ENCODE measurements around the gene DYRK3.

Gene DYRK3

DNA sequence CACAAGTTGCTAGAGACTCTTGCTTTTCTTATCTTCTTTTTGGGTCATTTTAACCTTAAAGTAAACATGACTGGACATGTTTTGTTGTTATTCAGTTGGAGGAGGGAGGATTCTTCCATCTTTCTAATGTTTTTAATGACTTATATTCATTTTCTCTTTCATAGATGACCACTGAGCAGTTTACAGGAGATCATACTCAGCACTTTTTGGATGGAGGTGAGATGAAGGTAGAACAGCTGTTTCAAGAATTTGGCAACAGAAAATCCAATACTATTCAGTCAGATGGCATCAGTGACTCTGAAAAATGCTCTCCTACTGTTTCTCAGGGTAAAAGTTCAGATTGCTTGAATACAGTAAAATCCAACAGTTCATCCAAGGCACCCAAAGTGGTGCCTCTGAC is 11.9 kb downstream of the DYRK3 start:
- TF ChIP-seq ZFX (IDR thresholded peaks at IDR 0.05), result no peak
- TF ChIP-seq, protein P1, sequence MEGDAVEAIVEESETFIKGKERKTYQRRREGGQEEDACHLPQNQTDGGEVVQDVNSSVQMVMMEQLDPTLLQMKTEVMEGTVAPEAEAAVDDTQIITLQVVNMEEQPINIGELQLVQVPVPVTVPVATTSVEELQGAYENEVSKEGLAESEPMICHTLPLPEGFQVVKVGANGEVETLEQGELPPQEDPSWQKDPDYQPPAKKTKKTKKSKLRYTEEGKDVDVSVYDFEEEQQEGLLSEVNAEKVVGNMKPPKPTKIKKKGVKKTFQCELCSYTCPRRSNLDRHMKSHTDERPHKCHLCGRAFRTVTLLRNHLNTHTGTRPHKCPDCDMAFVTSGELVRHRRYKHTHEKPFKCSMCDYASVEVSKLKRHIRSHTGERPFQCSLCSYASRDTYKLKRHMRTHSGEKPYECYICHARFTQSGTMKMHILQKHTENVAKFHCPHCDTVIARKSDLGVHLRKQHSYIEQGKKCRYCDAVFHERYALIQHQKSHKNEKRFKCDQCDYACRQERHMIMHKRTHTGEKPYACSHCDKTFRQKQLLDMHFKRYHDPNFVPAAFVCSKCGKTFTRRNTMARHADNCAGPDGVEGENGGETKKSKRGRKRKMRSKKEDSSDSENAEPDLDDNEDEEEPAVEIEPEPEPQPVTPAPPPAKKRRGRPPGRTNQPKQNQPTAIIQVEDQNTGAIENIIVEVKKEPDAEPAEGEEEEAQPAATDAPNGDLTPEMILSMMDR (conservative IDR thresholded peaks at IDR 0.05), result no peak

DNA sequence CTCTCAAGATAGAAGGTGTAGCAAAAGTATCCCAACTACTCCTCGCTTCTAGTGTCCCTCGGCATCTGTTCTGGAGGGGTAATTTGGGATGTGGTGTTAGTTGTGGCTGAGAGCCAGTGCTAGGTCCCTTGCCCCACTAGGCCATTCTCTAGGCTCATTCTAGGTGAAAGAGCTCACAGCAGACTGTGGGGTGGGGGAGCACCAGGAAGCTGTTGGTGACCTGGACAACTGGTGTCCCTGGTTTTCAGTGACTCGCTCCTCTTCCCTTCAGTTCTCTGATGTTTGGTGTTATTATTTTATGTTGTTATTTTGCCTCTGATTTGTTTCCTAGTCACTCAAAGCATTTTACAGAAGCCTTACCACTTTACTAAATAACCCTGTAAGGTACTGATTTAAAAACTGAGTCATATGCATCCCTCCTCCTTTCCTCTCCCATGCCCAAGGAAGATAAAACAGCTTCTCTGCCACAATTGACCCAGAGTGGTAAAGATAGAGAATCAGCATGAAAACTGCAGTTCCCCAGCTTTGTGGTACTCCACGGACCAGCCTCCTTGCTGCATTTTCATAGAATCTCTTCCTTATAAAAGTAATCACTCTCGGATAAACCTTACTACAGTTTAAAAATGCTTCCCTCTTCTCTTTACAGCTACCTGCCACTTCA is 14.1 kb downstream of the DYRK3 start:
- TF ChIP-seq ZFX (IDR thresholded peaks at IDR 0.05), result no peak
- TF ChIP-seq, protein P1 (conservative IDR thresholded peaks at IDR 0.05), result no peak
- no peak overlapping the region for H3K27ac ChIP-seq

More for the DNA sequence above, 11.9 kb downstream of the DYRK3 start:
- no peak overlapping the region for H3K27ac ChIP-seq

DNA sequence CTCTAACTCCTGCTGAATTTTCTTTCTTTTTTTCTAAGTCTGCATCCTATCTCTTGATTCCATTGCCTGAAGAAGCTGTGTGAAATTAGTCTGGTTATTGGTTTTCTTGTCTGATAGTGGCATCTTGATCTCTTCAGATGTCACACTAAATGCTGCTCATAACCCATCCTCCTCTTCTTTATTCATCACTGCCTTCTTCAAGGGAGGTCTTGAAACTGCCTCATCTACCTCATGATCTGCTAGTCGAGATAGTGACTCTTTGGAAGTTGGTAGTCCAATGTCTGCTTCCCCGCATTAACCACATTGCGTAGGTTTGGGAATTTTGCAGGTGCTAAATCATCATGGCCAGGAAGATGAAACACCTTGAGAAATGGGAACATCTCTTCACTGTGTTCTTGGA is 15.7 kb downstream of the DYRK3 start:
- TF ChIP-seq, protein P1 (conservative IDR thresholded peaks at IDR 0.05), result no peak
- no peak for TF ChIP-seq ZFX (IDR thresholded peaks at IDR 0.05)
- no peak overlapping the region for H3K27ac ChIP-seq

DNA sequence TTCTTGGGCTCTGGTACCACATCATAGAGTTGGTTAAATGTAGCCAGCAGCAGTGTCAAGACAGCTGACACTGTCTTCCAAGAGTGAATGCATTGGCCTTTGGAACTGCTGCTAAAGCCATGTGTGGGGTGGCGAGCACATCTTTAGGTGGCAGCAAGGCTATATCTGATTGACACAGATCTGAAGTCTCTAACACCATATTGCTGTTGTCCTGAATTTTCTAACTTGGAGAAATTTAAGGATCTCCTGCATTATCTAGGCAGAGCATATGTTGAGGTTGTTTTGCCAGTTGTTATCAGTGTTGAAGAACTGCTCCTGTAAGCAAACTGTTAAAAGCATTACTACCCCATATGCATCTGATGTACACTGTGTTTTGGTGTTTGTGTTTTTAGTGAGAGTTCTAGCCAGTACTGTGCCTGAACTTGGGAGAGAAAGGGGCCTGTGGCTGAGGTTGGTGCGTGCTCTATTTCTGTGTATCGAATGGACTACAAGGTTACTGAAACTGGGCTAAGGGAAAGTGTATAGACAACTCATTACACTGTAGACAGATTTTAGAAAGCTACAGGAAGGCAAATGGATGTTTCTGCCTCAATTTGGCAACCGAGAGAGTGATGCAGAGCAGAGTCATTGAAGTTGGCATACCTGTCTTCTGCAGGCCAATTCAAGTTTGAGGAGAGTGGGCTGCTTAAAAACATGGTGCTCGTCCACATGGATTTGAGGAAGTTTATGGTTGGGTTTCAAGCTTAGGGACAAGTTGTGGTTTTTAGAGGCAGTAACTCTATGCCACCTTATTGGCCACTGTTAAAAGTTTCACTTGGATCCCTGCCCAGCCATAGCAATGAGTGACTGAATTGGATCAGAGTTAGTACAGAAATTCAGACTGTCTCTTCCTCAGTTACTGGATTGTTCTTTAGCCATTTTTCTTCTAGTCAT is 16.9 kb downstream of the DYRK3 start:
- H3K27ac ChIP-seq, result no peak overlapping the region
- TF ChIP-seq, protein P1 (conservative IDR thresholded peaks at IDR 0.05), result no peak
- TF ChIP-seq ZFX (IDR thresholded peaks at IDR 0.05), result no peak

DNA sequence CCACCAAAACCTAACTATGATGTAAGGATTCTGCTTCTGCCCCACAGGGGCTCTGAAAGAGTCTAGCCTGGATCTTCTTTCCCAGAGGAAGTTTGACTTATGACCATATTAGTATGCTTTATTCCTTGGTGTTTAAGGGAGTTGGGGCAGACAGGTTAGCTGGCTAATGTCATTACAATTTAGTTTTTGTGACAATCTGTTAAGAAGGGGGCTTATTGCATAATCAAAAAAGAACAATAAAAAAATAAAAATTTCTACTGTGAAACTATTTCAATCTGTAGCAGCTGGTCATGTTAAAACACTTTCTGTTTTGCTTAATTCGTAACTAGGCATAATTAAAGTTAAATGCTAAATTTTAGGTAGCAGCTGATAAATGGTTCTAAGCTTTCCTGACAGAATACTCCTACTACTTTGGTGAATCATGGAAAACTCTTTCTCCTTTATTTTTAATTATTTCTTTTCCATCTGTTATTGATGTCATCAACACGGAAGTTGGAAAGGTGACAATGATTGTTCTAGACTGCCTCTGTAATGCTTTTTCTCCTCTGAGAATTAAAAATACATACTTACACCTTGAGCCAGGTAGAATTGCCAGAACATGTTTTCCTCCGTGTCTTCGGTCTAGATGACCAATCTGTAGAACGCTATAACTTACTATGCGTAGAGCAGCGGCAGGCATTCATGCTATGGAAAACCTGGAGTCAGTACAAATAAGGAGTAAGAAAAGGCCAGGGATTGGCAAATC is 18.6 kb downstream of the DYRK3 start:
- no peak overlapping the region for H3K27ac ChIP-seq
- TF ChIP-seq, protein P1 (conservative IDR thresholded peaks at IDR 0.05), result no peak
- no peak for TF ChIP-seq ZFX (IDR thresholded peaks at IDR 0.05)

DNA sequence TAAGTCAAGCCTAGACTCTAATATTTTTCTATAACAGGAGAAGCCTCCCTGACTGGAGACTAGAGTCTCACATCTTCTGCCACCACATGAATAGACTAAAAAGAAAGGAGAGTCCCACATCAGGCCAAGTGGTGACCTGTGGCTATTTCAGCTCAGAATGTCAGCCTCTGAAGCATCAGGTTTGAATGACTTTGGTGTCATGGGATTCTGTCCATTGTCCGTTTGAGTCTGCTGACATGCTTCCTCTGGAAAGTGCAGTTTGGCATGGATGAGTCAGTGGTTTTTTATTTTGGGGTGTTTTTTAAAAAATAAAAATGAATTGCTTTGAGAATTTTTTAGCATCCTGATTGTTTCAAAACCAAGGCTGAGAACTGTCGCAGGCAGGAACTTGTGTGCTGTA is 19.5 kb downstream of the DYRK3 start:
- H3K27ac ChIP-seq, result no peak overlapping the region
- TF ChIP-seq ZFX (IDR thresholded peaks at IDR 0.05), result no peak
- TF ChIP-seq, protein P1 (conservative IDR thresholded peaks at IDR 0.05), result no peak

All from C4-2B (cell line).